Panc1 (cell line): ENCODE results near the gene XIST.

ENCODE experiments used
- CTCF ChIP-seq: fragments of 450-650 bp; IDR thresholded peaks from 2 replicates; pipeline ENCODE4 v1.5.1; 2017; ENCODE audit warnings: mild to moderate bottlenecking
- POLR2AphosphoS5 ChIP-seq: IDR thresholded peaks from 2 replicates; pipeline ENCODE4 v1.6.1; 2012; ENCODE audit warnings: mild to moderate bottlenecking, low read depth, low read length, moderate library complexity

GRCh38 chrX:73830489-73831414, 21.8 kb downstream of the XIST start:
- TF ChIP-seq CTCF, result no peak
- TF ChIP-seq POLR2AphosphoS5, result no peak
